Lung (tissue), 12 donors: ENCODE measurements around the gene ABCC5. TPM values are rescaled to one million over a fixed set of nuclear protein-coding genes. Genes with fewer than 3 reads are reported as not detected.

Experiments used
- ATAC-seq: fragments of 200-7000 bp; cut with Tn5 transposase; one replicate; pipeline ENCODE4 v1.9.1; 2020; ENCODE audit warnings: moderate number of reproducible peaks; ENCODE audit not compliant: insufficient read depth, low FRiP score
- DNase-seq, 3 donors: peaks; one replicate each; pipeline ENCODE4 v3.0.0-alpha.2; 2013 to 2017
- H3K27ac ChIP-seq, 2 donors: one replicate each; pipeline ENCODE4 v1.5.1; 2013; ENCODE audit warnings: mild to moderate bottlenecking in 2 of 2, moderate library complexity in 2 of 2, control low read depth in 1 of 2, inconsistent platforms in 1 of 2, low read depth in 1 of 2, low read length in 1 of 2
- H3K27me3 ChIP-seq, 3 donors: one replicate each; pipeline ENCODE4 v1.5.1; 2013; ENCODE audit warnings: low read length in 2 of 3; ENCODE audit not compliant: control insufficient read depth in 3 of 3, insufficient read depth in 3 of 3
- H3K36me3 ChIP-seq, 4 donors: one replicate each; pipeline ENCODE4 v1.5.1; 2013; ENCODE audit warnings: low read length in 4 of 4, mild to moderate bottlenecking in 1 of 4, moderate library complexity in 1 of 4; ENCODE audit not compliant: control insufficient read depth in 4 of 4, insufficient read depth in 4 of 4
- H3K4me1 ChIP-seq, 5 donors: one replicate each; pipeline ENCODE4 v1.5.1; 2013; ENCODE audit warnings: low read length in 5 of 5, mild to moderate bottlenecking in 2 of 5, moderate library complexity in 1 of 5; ENCODE audit not compliant: control insufficient read depth in 5 of 5, insufficient read depth in 5 of 5
- H3K4me3 ChIP-seq: one replicate; pipeline ENCODE4 v1.5.1; 2013; ENCODE audit warnings: mild to moderate bottlenecking, control low read depth, moderate library complexity
- H3K9ac ChIP-seq, 2 donors: one replicate each; pipeline ENCODE4 v1.5.1; 2013; ENCODE audit warnings: low read length in 2 of 2, control low read depth in 1 of 2; ENCODE audit not compliant: insufficient read depth in 1 of 2
- H3K9me3 ChIP-seq, 4 donors: one replicate each; pipeline ENCODE4 v1.5.1; 2013; ENCODE audit warnings: low read length in 3 of 4, mild to moderate bottlenecking in 1 of 4, moderate library complexity in 1 of 4; ENCODE audit not compliant: control insufficient read depth in 4 of 4, insufficient read depth in 3 of 4
- CTCF ChIP-seq: IDR thresholded peaks from 2 replicates; pipeline ENCODE4 v1.5.1; 2012; ENCODE audit warnings: mild to moderate bottlenecking; ENCODE audit errors: control extremely low read depth, extremely low read depth
- WGBS, 2 donors: extraction: QIAGEN DNeasy Blood & Tissue Kit; methylation state at CpG; one replicate each; pipeline ENCODE4 v1.1.7; 2013; 5-methylcytosine and 5-hydroxymethylcytosine counted together
- polyA plus RNA-seq, 2 donors: library from polyadenylated mRNA; stranded (reverse); fragments of 200-250 nt; gene quantifications; one replicate each; pipeline ENCODE4 v1.2.1, GENCODE V29; 2013
- total RNA-seq, 2 donors: library from RNA; depleted of rRNA in 1 of 2; stranded (reverse); fragments of >200 nt in 1 of 2; gene quantifications; one replicate each; pipeline ENCODE4 v1.2.1, GENCODE V29; 2014 to 2021
- donor health status: control.
- donor health status: control.
- donor health status: Bipolar disorder and iron deficiency.
- donor health status: healthy.
- donor health status: DM: yes; HTN: yes; CAD: no.

The ABCC5 gene
- total and polyA plus RNA-seq, 4 donors = 12.1 to 78.1 (median 21.0) TPM

GRCh38 chr3:183987000-183987600 lies 30.6 kb downstream of the ABCC5 start:
- peaks cover 0 to 2% (median 0%) of the 10 kb centered on the region in 4 donors for H3K9me3 ChIP-seq
- H3K4me3 ChIP-seq = no peak overlapping the region
- no peak for DNase-seq
- no peak overlapping the region for H3K9ac ChIP-seq
- no peak for TF ChIP-seq CTCF
- no peak overlapping the region for H3K27ac ChIP-seq
- H3K4me1 ChIP-seq = peaks cover 0 to 7% (median 0%) of the 10 kb centered on the region in 5 donors
- peaks cover 17 to 42% (median 27%) of the 10 kb centered on the region in 4 donors for H3K36me3 ChIP-seq
- no peaks in the 10 kb centered on the region for H3K27me3 ChIP-seq
- 82 to 92% methylated on average over 11 of the region's 11 CpGs for WGBS, 2 donors
- ATAC-seq = no peak

DNA sequence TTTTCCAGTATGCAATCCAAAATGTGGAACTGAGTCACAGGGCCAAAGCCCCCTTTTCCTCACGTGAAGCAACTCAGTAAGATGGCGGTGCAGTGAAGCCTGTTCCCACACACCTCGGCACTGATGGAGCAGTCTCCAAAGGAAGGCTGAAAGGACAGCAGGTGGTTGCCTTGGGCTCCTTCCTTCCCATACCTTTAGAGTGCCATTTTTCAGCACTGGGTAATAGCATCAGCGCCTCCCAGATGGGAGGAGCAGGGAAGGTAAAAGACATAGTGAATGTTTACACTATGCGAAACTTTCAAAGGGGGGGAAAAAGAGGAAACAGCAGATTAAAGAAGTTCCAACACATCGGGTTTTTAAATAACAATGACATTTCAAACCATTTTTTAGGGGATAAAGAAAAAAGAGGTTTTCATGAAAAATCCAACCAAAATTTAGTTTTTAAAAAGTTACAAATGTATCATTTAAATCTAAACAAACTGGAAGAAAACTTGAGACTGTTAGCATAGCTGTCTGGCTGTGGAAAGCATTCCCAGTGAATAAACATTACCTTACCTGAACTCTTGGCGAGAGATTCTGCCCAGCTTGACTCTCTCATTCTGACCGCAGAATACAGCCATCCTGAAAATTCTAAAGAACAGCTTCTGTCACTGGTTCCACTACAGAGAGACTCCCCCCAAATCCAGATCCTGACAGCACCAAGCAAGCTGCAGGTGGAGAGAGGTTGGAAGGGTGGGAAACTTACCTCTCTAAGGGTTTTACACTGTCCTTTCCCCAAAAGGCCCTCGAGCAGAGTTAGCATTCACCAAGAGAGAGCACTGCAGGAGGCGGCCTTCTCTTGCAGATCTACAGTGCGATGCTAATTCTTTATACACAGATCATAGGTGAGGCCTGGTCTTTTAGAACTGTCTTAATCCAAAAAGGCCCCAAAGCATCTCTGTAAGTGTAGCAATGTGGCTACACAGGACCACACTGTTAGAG lies 32.6 kb downstream of the ABCC5 start:
- 75 to 81% methylated on average over 11 of the region's 11 CpGs for WGBS, 2 donors
- ATAC-seq (no peak), DNase-seq (no peak)
- no peak overlapping the region for H3K4me3 ChIP-seq
- H3K36me3 ChIP-seq = peaks cover 22 to 48% (median 32%) of the 10 kb centered on the region in 4 donors
- H3K27me3 ChIP-seq = no peaks in the 10 kb centered on the region
- no peak for TF ChIP-seq CTCF
- peaks cover 0 to 2% (median 0%) of the 10 kb centered on the region in 5 donors for H3K4me1 ChIP-seq
- peaks cover 0 to 2% (median 0%) of the 10 kb centered on the region in 4 donors for H3K9me3 ChIP-seq
- H3K27ac ChIP-seq = no peak overlapping the region
- no peak overlapping the region for H3K9ac ChIP-seq

DNA sequence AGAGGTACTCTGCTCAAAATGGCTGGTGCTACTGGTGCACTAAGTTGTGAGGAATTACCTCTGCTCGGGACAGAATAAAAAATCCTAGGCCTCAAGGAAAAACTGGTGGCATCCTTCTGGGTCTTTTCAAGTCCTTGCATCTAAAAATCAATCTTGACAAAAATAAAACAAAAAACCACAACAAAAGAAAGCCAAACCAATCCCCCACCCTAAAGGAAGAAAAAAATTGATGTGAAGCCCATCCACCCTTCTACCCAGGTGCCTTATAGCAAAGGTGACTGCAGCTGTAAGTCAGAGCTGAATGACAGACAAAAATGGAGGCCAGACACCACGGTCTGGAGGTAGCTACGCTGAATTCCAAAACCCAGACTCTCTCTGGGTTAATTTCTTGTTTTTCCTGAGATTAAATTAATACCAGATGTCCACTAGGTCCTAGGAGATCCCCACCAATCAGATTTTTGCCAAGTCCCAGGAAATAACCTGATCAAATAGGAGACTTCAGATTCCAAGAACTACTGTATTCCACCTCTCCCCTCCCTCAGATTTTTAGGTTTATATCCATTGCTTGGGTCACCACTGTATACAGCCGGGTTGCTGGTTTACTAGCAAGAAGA lies 33.5 kb downstream of the ABCC5 start:
- H3K4me3 ChIP-seq = no peak overlapping the region
- DNase-seq = no peak
- WGBS, 2 donors = 94 to 98% methylated on average over 4 of the region's 4 CpGs
- no peak for TF ChIP-seq CTCF
- peaks cover 23 to 48% (median 32%) of the 10 kb centered on the region in 4 donors for H3K36me3 ChIP-seq
- no peak overlapping the region for H3K27ac ChIP-seq
- H3K27me3 ChIP-seq = no peaks in the 10 kb centered on the region
- peaks cover 0 to 2% (median 0%) of the 10 kb centered on the region in 4 donors for H3K9me3 ChIP-seq
- H3K4me1 ChIP-seq = peaks cover 0 to 2% (median 0%) of the 10 kb centered on the region in 5 donors
- H3K9ac ChIP-seq = no peak overlapping the region
- no peak for ATAC-seq
